H1 (cell line): ENCODE data around the gene PTTG2. TPM values are rescaled to one million over a fixed set of nuclear protein-coding genes. Genes with fewer than 3 reads are reported as not detected.

Experiments used
- CTCF ChIA-PET: fragments of 300-600 bp; sonication (Branson Sonifier 250); formaldehyde crosslinking; loops from one replicate; lab custom pipeline; 2021; ENCODE audit not compliant: partially characterized antibody; lab: Charles Lee
- POLR2A ChIA-PET: fragments of 300-600 bp; sonication (Branson Sonifier 250); formaldehyde crosslinking; loops from one replicate; lab custom pipeline; 2021; ENCODE audit warnings: inconsistent platforms; ENCODE audit not compliant: partially characterized antibody; lab: Charles Lee
- DNase-seq, 2 experiments: peaks; one replicate each; pipeline versions ENCODE4 v3.0.0 to v3.0.0-alpha.2; 2010 to 2022; ENCODE audit warnings: low spot score in 2 of 2, low read depth in 1 of 2, mixed read lengths in 1 of 2
- FAIRE-seq: peaks from 2 replicates; lab custom pipeline; 2011; peaks lifted over from hg19 to GRCh38; lab: Jason Lieb, UNC
- H2AFZ ChIP-seq: 2 replicates; pipeline ENCODE4 v1.8.1; 2012; ENCODE audit warnings: low read length, inconsistent platforms
- H2AK5ac ChIP-seq: 2 replicates; pipeline ENCODE4 v1.6.1; 2013; ENCODE audit warnings: low read depth, low read length
- H2BK120ac ChIP-seq: replicated peaks from 2 replicates; pipeline ENCODE3; 2013; ENCODE audit warnings: low read depth, low read length, inconsistent platforms
- H2BK12ac ChIP-seq: 2 replicates; pipeline ENCODE4 v1.6.1; 2013; ENCODE audit warnings: low read depth, low read length
- H2BK15ac ChIP-seq: 2 replicates; pipeline ENCODE4 v1.6.1; 2013; ENCODE audit warnings: low read length
- H2BK20ac ChIP-seq: 2 replicates; pipeline ENCODE4 v1.6.1; 2013; ENCODE audit warnings: low read length
- H2BK5ac ChIP-seq: 2 replicates; pipeline ENCODE4 v1.6.1; 2013; ENCODE audit warnings: low read depth, low read length
- H3K14ac ChIP-seq: 2 replicates; pipeline ENCODE4 v1.6.1; 2013; ENCODE audit warnings: inconsistent platforms; ENCODE audit not compliant: insufficient read length
- H3K18ac ChIP-seq: 2 replicates; pipeline ENCODE4 v1.6.1; 2013; ENCODE audit warnings: low read length; ENCODE audit errors: extremely low read depth
- H3K23ac ChIP-seq: 2 replicates; pipeline ENCODE4 v1.6.1; 2013; ENCODE audit warnings: inconsistent platforms; ENCODE audit not compliant: insufficient read length
- H3K23me2 ChIP-seq: 2 replicates; pipeline ENCODE4 v1.6.1; 2013; ENCODE audit warnings: low read depth, low read length
- H3K27ac ChIP-seq: 2 replicates; pipeline ENCODE4 v1.6.1; 2011; ENCODE audit warnings: low read depth, low read length, inconsistent platforms
- H3K27me3 ChIP-seq, 4 experiments: replicated peaks in 1 of 4; 1 replicate in 1 of 4; 2 replicates in 3 of 4; pipeline versions ENCODE4 v1.6.1 to v1.8.1; 2011 to 2013; ENCODE audit warnings: low read length in 3 of 4, mild to moderate bottlenecking in 3 of 4, inconsistent platforms in 2 of 4, mixed read lengths in 2 of 4, moderate library complexity in 1 of 4; ENCODE audit not compliant: control insufficient read depth in 3 of 4, insufficient read depth in 3 of 4; ENCODE audit errors: extremely low read depth in 1 of 4
- H3K36me3 ChIP-seq, 4 experiments: 2 replicates each; pipeline versions ENCODE4 v1.6.1 to v1.8.1; 2011 to 2013; ENCODE audit warnings: mild to moderate bottlenecking in 4 of 4, low read length in 3 of 4, moderate library complexity in 2 of 4, control low read depth in 1 of 4, inconsistent platforms in 1 of 4; ENCODE audit not compliant: insufficient read depth in 4 of 4, control insufficient read depth in 2 of 4
- H3K4ac ChIP-seq: replicated peaks from 2 replicates; pipeline ENCODE3; 2013; ENCODE audit warnings: low read length, low read depth, mixed read lengths, inconsistent platforms; ENCODE audit not compliant: insufficient read length
- H3K4me1 ChIP-seq, 4 experiments: replicated peaks in 1 of 4; 1 replicate in 1 of 4; 2 replicates in 3 of 4; pipeline versions ENCODE4 v1.6.1 to v1.8.1; 2011 to 2013; ENCODE audit warnings: low read length in 3 of 4, inconsistent platforms in 2 of 4, mixed read lengths in 1 of 4; ENCODE audit not compliant: insufficient read depth in 4 of 4, control insufficient read depth in 3 of 4
- H3K4me2 ChIP-seq, 2 experiments: 2 replicates each; pipeline versions ENCODE4 v1.6.1 to v1.8.1; 2011 to 2013; ENCODE audit warnings: low read depth in 2 of 2, low read length in 2 of 2, control low read depth in 1 of 2, inconsistent platforms in 1 of 2, mild to moderate bottlenecking in 1 of 2; ENCODE audit not compliant: insufficient read depth in 1 of 2
- H3K4me3 ChIP-seq, 4 experiments: fragments of 200-600, 300-600 bp in 1 of 4; sonication (generic), shearing (Covaris generic), sonication (Bioruptor Twin) in 1 of 4; 2 replicates each; pipeline versions ENCODE4 v1.5.1 to v1.8.1; 2011 to 2016; ENCODE audit warnings: low read length in 4 of 4, low read depth in 3 of 4, control low read depth in 2 of 4, inconsistent platforms in 2 of 4, mild to moderate bottlenecking in 2 of 4, mixed read lengths in 1 of 4, moderate library complexity in 1 of 4; ENCODE audit not compliant: insufficient read depth in 2 of 4; ENCODE audit errors: extremely low read depth in 1 of 4
- H3K56ac ChIP-seq: replicated peaks from 2 replicates; pipeline ENCODE3; 2013; ENCODE audit warnings: low read depth, mild to moderate bottlenecking, mixed read lengths, low read length, inconsistent platforms; ENCODE audit not compliant: insufficient read length
- H3K79me1 ChIP-seq: 2 replicates; pipeline ENCODE4 v1.6.1; 2013; ENCODE audit warnings: low read depth, low read length, control low read depth
- H3K79me2 ChIP-seq, 2 experiments: 2 replicates each; pipeline versions ENCODE4 v1.6.1 to v1.8.1; 2012 to 2013; ENCODE audit warnings: low read length in 2 of 2, mild to moderate bottlenecking in 2 of 2, inconsistent platforms in 1 of 2; ENCODE audit not compliant: insufficient read depth in 2 of 2, control insufficient read depth in 1 of 2
- H3K9ac ChIP-seq, 4 experiments: replicated peaks in 1 of 4; 1 replicate in 1 of 4; 2 replicates in 3 of 4; pipeline versions ENCODE4 v1.6.1 to v1.8.1; 2011 to 2013; ENCODE audit warnings: low read depth in 3 of 4, low read length in 3 of 4, control low read depth in 2 of 4, mild to moderate bottlenecking in 2 of 4, moderate library complexity in 2 of 4, inconsistent platforms in 1 of 4; ENCODE audit errors: extremely low read depth in 1 of 4
- H3K9me3 ChIP-seq, 2 experiments: 2 replicates each; pipeline versions ENCODE4 v1.6.1 to v1.8.1; 2012 to 2013; ENCODE audit warnings: mild to moderate bottlenecking in 2 of 2, moderate library complexity in 2 of 2, control low read depth in 1 of 2, inconsistent platforms in 1 of 2, low read depth in 1 of 2, low read length in 1 of 2, mixed read lengths in 1 of 2; ENCODE audit not compliant: insufficient read depth in 2 of 2
- H4K20me1 ChIP-seq, 2 experiments: replicated peaks in 1 of 2; 2 replicates each; pipeline versions ENCODE3 to v1.8.1; 2011 to 2013; ENCODE audit warnings: inconsistent platforms in 2 of 2, low read length in 2 of 2, mild to moderate bottlenecking in 1 of 2; ENCODE audit not compliant: insufficient read depth in 2 of 2, control insufficient read depth in 1 of 2
- H4K5ac ChIP-seq: 2 replicates; pipeline ENCODE4 v1.6.1; 2013; ENCODE audit warnings: low read length, low read depth, mixed read lengths, inconsistent platforms; ENCODE audit not compliant: insufficient read length
- H4K8ac ChIP-seq: 2 replicates; pipeline ENCODE4 v1.8.0; 2013; ENCODE audit warnings: mild to moderate bottlenecking, moderate library complexity, low read length, inconsistent platforms; ENCODE audit not compliant: insufficient read depth; ENCODE audit errors: extremely low read depth
- H4K91ac ChIP-seq: replicated peaks from 2 replicates; pipeline ENCODE3; 2013; ENCODE audit warnings: low read length, mixed read lengths, inconsistent platforms; ENCODE audit not compliant: insufficient read length
- BRCA1 ChIP-seq: IDR thresholded peaks from 2 replicates; pipeline ENCODE4 v1.6.1; 2012; ENCODE audit warnings: low read depth, low read length, improper control_type of control experiment
- CTBP2 ChIP-seq: IDR thresholded peaks from 2 replicates; pipeline ENCODE4 v1.7.0; 2011; ENCODE audit warnings: borderline replicate concordance, mild to moderate bottlenecking, moderate library complexity, mixed read lengths, low read length; ENCODE audit not compliant: insufficient read depth, insufficient read length
- EP300 ChIP-seq, 2 experiments: IDR thresholded peaks; 1 replicate in 1 of 2; 2 replicates in 1 of 2; pipeline ENCODE4 v1.6.1; 2011 to 2012; ENCODE audit warnings: low read depth in 2 of 2, low read length in 2 of 2, mild to moderate bottlenecking in 2 of 2, borderline replicate concordance in 1 of 2, inconsistent platforms in 1 of 2, moderate library complexity in 1 of 2
- EZH2 ChIP-seq: fragments of 200-600 bp; sonication (generic); IDR thresholded peaks from 2 replicates; pipeline ENCODE4 v1.7.1; 2012; ENCODE audit warnings: low read depth, mild to moderate bottlenecking, moderate library complexity, low read length, inconsistent platforms; ENCODE audit not compliant: severe bottlenecking
- GTF2F1 ChIP-seq: IDR thresholded peaks from 2 replicates; pipeline ENCODE4 v1.6.1; 2012; ENCODE audit warnings: low read depth, low read length, improper control_type of control experiment, borderline replicate concordance
- HDAC2 ChIP-seq, 2 experiments: fragments of 300-600 bp in 1 of 2; sonication (generic) in 1 of 2; IDR thresholded peaks; 2 replicates each; pipeline ENCODE4 v1.6.1; 2011 to 2012; ENCODE audit warnings: low read depth in 2 of 2, low read length in 2 of 2, mild to moderate bottlenecking in 2 of 2, moderate library complexity in 2 of 2, borderline replicate concordance in 1 of 2, inconsistent platforms in 1 of 2
- HDAC6 ChIP-seq: IDR thresholded peaks from one replicate; pipeline ENCODE4 v1.7.1; 2012; ENCODE audit warnings: low read depth, mild to moderate bottlenecking, inconsistent platforms, low read length, moderate library complexity
- POLR2AphosphoS5 ChIP-seq: IDR thresholded peaks from 2 replicates; pipeline ENCODE4 v1.6.1; 2011; ENCODE audit warnings: low read depth, low read length
- SAP30 ChIP-seq: fragments of 300-600 bp; sonication (generic); IDR thresholded peaks from 2 replicates; pipeline ENCODE4 v1.7.1; 2012; ENCODE audit warnings: low read length, moderate library complexity, mild to moderate bottlenecking, inconsistent platforms; ENCODE audit not compliant: insufficient read depth, insufficient replicate concordance
- SP4 ChIP-seq: IDR thresholded peaks from 2 replicates; pipeline ENCODE4 v1.6.1; 2012; ENCODE audit warnings: low read length, inconsistent platforms
- WGBS, 2 experiments: shearing (Covaris generic) in 1 of 2; methylation state at CpG; one replicate each; pipeline versions ENCODE4 v1.1.6 to v1.1.7; 2013 to 2015; ENCODE audit warnings: low lambda C conversion rate in 2 of 2, mixed read lengths in 2 of 2, inconsistent platforms in 1 of 2, low coverage in 1 of 2, missing lambda C conversion rate in 1 of 2; ENCODE audit not compliant: insufficient replicate concordance in 2 of 2, insufficient coverage in 1 of 2, insufficient read length in 1 of 2; ENCODE audit errors: extremely low coverage in 1 of 2, missing lambda C conversion rate in 1 of 2; 5-methylcytosine and 5-hydroxymethylcytosine counted together
- polyA plus RNA-seq, 7 experiments: library from polyadenylated mRNA; depleted of rRNA in 3 of 7; stranded (reverse) in 5 of 7; unstranded in 2 of 7; fragments of >200 nt in 5 of 7; fragments of 200-250 nt in 2 of 7; gene quantifications; 1 replicate in 5 of 7; 2 replicates in 1 of 7; 4 replicates in 1 of 7; pipeline versions ENCODE4 v1.2.1 to v1.2.3, GENCODE V29; 2011 to 2013; ENCODE audit warnings: missing spikeins in 2 of 7, mixed read lengths in 2 of 7
- total RNA-seq: library from RNA; stranded (reverse); fragmentation: NEBNext Ultra II Directional; extraction: Animal tissue kit (Norgen Biotek cat#: 25700); gene quantifications from 2 replicates; pipeline ENCODE4 v1.2.1, GENCODE V29; 2021
- TF ChIP-seq, protein P1 (sequence below), 3 experiments: IDR thresholded peaks; 1 replicate in 2 of 3; 2 replicates in 1 of 3; pipeline versions ENCODE4 v1.5.1 to v1.6.1; 2011; ENCODE audit warnings: low read length in 3 of 3, mild to moderate bottlenecking in 3 of 3, inconsistent platforms in 2 of 3, low read depth in 1 of 3, moderate library complexity in 1 of 3; ENCODE audit not compliant: insufficient read depth in 1 of 3; ENCODE audit errors: control extremely low read depth in 1 of 3

PTTG2 gene
- total and polyA plus RNA-seq, 2 of the 8 experiments (the other 6 are each of a cell fraction or from before 2014, with no cell fraction given) = not detected

DNA sequence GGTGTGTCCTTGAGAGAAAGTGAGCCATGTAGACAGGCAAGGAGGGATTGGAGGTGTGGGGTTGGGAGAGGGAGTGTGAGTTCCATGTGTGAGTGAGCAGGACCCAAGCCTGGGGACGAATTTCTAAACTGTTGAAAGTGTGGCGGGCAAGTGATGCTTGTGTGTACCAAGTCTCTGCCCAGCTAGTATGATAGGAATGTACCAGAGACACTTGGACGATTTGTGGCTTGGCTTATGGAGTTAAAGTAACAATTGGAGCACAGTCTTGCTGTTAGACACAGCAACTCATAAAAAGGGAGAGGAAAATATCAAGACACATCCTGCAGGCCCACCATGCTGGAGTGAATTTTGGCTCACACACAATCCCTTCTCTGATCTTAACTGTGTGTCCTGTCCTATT lies 8.5 kb downstream of the PTTG2 start:
- Histone ChIP-seq H2AK5ac (no peak overlapping the region), H3K23me2 (no peaks in the 10 kb centered on the region), H3K23ac (no peak overlapping the region), H2BK15ac (no peak overlapping the region), H3K79me1 (no peaks in the 10 kb centered on the region), H3K4me1 (no peaks in the 10 kb centered on the region), H2BK12ac (no peak overlapping the region), H3K18ac (no peak overlapping the region), H3K36me3 (no peaks in the 10 kb centered on the region), H3K4me3 (no peak overlapping the region), H4K5ac (no peak overlapping the region), H2AFZ (no peak overlapping the region), H3K14ac (no peak overlapping the region), H3K4me2 (no peak overlapping the region), H4K8ac (no peak overlapping the region), H4K91ac (no peak overlapping the region), H3K4ac (no peak overlapping the region), H3K9ac (no peak overlapping the region), H4K20me1 (no peaks in the 10 kb centered on the region), H3K27me3 (no peaks in the 10 kb centered on the region), H3K56ac (no peak overlapping the region), H2BK120ac (no peak overlapping the region), H3K27ac (no peak overlapping the region), H2BK5ac (no peak overlapping the region), H3K9me3 (no peaks in the 10 kb centered on the region), H3K79me2 (no peaks in the 10 kb centered on the region), H2BK20ac (no peak overlapping the region)
- 85% methylated on average over 3 of the region's 3 CpGs; no CpG with 5 or more reads in 1 of the 2 experiments for WGBS, 2 experiments
- TF ChIP-seq HDAC6 (no peak), POLR2AphosphoS5 (no peak), EZH2 (no peak), BRCA1 (no peak), SP4 (no peak), SAP30 (no peak), GTF2F1 (no peak), HDAC2 (IDR thresholded peaks at IDR 0.05; ENCODE audit: borderline replicate concordance in 1 of 2, low read depth in 2 of 2, low read length in 2 of 2) (no peak), CTBP2 (no peak), EP300 (IDR thresholded peaks at IDR 0.05; ENCODE audit: borderline replicate concordance in 1 of 2, low read depth in 2 of 2, low read length in 2 of 2) (no peak)
- TF ChIP-seq, protein P1, sequence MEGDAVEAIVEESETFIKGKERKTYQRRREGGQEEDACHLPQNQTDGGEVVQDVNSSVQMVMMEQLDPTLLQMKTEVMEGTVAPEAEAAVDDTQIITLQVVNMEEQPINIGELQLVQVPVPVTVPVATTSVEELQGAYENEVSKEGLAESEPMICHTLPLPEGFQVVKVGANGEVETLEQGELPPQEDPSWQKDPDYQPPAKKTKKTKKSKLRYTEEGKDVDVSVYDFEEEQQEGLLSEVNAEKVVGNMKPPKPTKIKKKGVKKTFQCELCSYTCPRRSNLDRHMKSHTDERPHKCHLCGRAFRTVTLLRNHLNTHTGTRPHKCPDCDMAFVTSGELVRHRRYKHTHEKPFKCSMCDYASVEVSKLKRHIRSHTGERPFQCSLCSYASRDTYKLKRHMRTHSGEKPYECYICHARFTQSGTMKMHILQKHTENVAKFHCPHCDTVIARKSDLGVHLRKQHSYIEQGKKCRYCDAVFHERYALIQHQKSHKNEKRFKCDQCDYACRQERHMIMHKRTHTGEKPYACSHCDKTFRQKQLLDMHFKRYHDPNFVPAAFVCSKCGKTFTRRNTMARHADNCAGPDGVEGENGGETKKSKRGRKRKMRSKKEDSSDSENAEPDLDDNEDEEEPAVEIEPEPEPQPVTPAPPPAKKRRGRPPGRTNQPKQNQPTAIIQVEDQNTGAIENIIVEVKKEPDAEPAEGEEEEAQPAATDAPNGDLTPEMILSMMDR (IDR thresholded peaks at IDR 0.05; ENCODE audit: control extremely low read depth in 1 of 3, insufficient read depth in 1 of 3, low read depth in 1 of 3, low read length in 3 of 3) = no peak
- ChIA-PET POLR2A (no interaction called here), CTCF (no interaction called here)
- DNase-seq (no peak), FAIRE-seq (no peak)
